SU-DHL-6 (cell line): Measurements from ENCODE around the gene THBS2.

Source experiments
- H2AFZ ChIP-seq: fragments of 200-600 bp; sonication (generic); 2 replicates; pipeline ENCODE4 v1.6.1; 2014; ENCODE audit warnings: low read depth, mild to moderate bottlenecking, moderate library complexity, mixed read lengths, antibody characterized with exemption, low read length; ENCODE audit not compliant: severe bottlenecking
- H3F3A ChIP-seq: fragments of 200-600 bp; shearing (Covaris generic); 2 replicates; pipeline ENCODE4 v1.6.0; 2016; ENCODE audit warnings: antibody characterized with exemption, mild to moderate bottlenecking; ENCODE audit not compliant: insufficient read depth
- H3K27ac ChIP-seq: fragments of 200-600 bp; sonication (generic); 2 replicates; pipeline ENCODE4 v1.5.1; 2016; ENCODE audit warnings: low read depth, mild to moderate bottlenecking, low read length, moderate library complexity, mixed read lengths
- H3K27me3 ChIP-seq: fragments of 200-600 bp; sonication (generic), shearing (Covaris generic); 2 replicates; pipeline ENCODE4 v1.6.0; 2014; ENCODE audit warnings: mild to moderate bottlenecking, low read length
- H3K36me3 ChIP-seq: fragments of 200-600 bp; sonication (generic); 2 replicates; pipeline ENCODE4 v1.6.1; 2014; ENCODE audit warnings: mild to moderate bottlenecking, low read length, mixed read lengths
- H3K4me2 ChIP-seq: fragments of 300-600, 200-600 bp; shearing (Covaris generic), sonication (generic); 2 replicates; pipeline ENCODE4 v1.6.0; 2014; ENCODE audit warnings: low read length, low read depth, mild to moderate bottlenecking; ENCODE audit not compliant: poor library complexity, severe bottlenecking
- H3K4me3 ChIP-seq: fragments of 200-600 bp; sonication (generic); 2 replicates; pipeline ENCODE4 v1.5.1; 2014; ENCODE audit warnings: antibody characterized with exemption, low read length, mild to moderate bottlenecking, mixed read lengths; ENCODE audit not compliant: insufficient read depth, poor library complexity, severe bottlenecking
- H3K79me2 ChIP-seq: fragments of 200-600 bp; sonication (generic); 2 replicates; pipeline ENCODE4 v1.6.1; 2014; ENCODE audit warnings: mild to moderate bottlenecking, low read length, moderate library complexity; ENCODE audit not compliant: insufficient read depth
- H3K9ac ChIP-seq: fragments of 200-600 bp; sonication (generic); 2 replicates; pipeline ENCODE4 v1.7.0; 2014; ENCODE audit warnings: mild to moderate bottlenecking, low read length
- H3K9me2 ChIP-seq: fragments of 200-600 bp; sonication (generic); replicated peaks from 2 replicates; pipeline ENCODE4 v1.6.1; 2014; ENCODE audit warnings: low read length; ENCODE audit not compliant: insufficient read depth
- H3K9me3 ChIP-seq: fragments of 200-600 bp; sonication (generic); 2 replicates; pipeline ENCODE4 v1.6.1; 2014; ENCODE audit warnings: low read length, mixed read lengths; ENCODE audit not compliant: insufficient read depth
- H4K20me1 ChIP-seq: fragments of 200-600 bp; sonication (generic); 2 replicates; pipeline ENCODE4 v1.6.1; 2014; ENCODE audit warnings: low read depth, mild to moderate bottlenecking, antibody characterized with exemption, low read length, moderate library complexity, mixed read lengths
- EZH2phosphoT487 ChIP-seq: fragments of 200-600 bp; sonication (generic), shearing (Covaris generic); conservative IDR thresholded peaks from 2 replicates; pipeline ENCODE4 v1.6.1; 2018; ENCODE audit warnings: mild to moderate bottlenecking, antibody characterized with exemption, low read length, moderate library complexity, mixed read lengths
- TF ChIP-seq, protein P1 (sequence below): fragments of 200-600 bp; sonication (generic); IDR thresholded peaks from one replicate; pipeline ENCODE4 v1.5.1; 2017; ENCODE audit warnings: antibody characterized with exemption, mild to moderate bottlenecking, low read length, moderate library complexity; ENCODE audit not compliant: insufficient read depth, poor library complexity, severe bottlenecking

The THBS2 gene

DNA sequence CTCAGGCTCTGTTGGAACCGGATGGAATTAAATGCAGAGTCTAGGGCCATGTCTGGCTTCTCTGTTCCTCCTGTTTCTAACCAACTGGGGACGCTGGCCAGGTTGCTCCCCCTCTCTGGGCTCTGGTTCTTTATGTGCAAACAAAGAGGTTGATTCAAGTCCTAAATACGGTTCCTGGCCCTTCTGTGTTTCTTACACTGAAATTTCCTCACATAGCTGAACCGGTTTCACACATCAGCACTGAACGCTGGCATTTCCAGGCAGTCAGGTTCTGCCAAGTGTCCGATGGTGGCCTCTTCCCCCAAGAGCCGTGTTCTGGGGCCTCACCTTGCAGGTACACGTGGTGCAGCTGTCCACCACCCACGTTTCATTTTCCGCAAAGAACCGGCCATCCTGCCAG lies 13.5 kb downstream of the THBS2 start:
- no peaks in the 10 kb centered on the region for H3K9me3 ChIP-seq
- no peaks in the 10 kb centered on the region for H3K79me2 ChIP-seq
- no peak overlapping the region for H3K27ac ChIP-seq
- no peaks in the 10 kb centered on the region for H4K20me1 ChIP-seq
- H3K4me2 ChIP-seq, result no peak overlapping the region
- H3K9me2 ChIP-seq, result no peaks in the 10 kb centered on the region
- H3K9ac ChIP-seq, result no peak overlapping the region
- H3F3A ChIP-seq, result no peaks in the 10 kb centered on the region
- no peak overlapping the region for H3K4me3 ChIP-seq
- TF ChIP-seq, protein P1, sequence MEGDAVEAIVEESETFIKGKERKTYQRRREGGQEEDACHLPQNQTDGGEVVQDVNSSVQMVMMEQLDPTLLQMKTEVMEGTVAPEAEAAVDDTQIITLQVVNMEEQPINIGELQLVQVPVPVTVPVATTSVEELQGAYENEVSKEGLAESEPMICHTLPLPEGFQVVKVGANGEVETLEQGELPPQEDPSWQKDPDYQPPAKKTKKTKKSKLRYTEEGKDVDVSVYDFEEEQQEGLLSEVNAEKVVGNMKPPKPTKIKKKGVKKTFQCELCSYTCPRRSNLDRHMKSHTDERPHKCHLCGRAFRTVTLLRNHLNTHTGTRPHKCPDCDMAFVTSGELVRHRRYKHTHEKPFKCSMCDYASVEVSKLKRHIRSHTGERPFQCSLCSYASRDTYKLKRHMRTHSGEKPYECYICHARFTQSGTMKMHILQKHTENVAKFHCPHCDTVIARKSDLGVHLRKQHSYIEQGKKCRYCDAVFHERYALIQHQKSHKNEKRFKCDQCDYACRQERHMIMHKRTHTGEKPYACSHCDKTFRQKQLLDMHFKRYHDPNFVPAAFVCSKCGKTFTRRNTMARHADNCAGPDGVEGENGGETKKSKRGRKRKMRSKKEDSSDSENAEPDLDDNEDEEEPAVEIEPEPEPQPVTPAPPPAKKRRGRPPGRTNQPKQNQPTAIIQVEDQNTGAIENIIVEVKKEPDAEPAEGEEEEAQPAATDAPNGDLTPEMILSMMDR, result no peak
- TF ChIP-seq EZH2phosphoT487, result no peak
- H3K36me3 ChIP-seq, result no peaks in the 10 kb centered on the region
- no peaks in the 10 kb centered on the region for H3K27me3 ChIP-seq
- no peak overlapping the region for H2AFZ ChIP-seq

DNA sequence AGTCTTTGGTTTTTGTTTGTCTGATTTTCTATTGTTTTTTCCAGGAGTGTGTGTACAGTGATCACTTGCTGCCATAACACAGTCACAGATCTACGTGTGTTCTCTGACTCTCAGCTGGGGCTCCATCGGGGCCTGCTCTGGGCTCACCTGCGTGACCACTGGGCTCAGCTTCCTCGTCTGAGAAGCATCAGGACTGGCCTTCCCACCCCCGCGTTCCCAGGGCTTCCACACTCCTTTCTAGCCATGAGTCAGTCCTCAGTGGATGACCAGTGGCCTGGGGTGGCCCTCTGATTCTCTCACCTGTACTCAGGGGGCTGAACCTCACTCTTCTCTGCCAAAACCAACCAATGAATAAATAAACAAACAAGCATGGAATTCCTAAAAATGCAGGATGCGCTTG lies 14.5 kb downstream of the THBS2 start:
- Histone ChIP-seq H3K4me2 (no peak overlapping the region), H3K9me3 (peaks cover 1% of the 10 kb centered on the region; the same call in 1 of the 2 replicates), H3K79me2 (no peaks in the 10 kb centered on the region), H2AFZ (no peak overlapping the region), H3K4me3 (no peak overlapping the region), H4K20me1 (no peaks in the 10 kb centered on the region), H3K27ac (no peak overlapping the region), H3F3A (no peaks in the 10 kb centered on the region), H3K9ac (no peak overlapping the region), H3K36me3 (no peaks in the 10 kb centered on the region), H3K9me2 (no peaks in the 10 kb centered on the region), H3K27me3 (no peaks in the 10 kb centered on the region)
- TF ChIP-seq, protein P1, result no peak
- no peak for TF ChIP-seq EZH2phosphoT487

DNA sequence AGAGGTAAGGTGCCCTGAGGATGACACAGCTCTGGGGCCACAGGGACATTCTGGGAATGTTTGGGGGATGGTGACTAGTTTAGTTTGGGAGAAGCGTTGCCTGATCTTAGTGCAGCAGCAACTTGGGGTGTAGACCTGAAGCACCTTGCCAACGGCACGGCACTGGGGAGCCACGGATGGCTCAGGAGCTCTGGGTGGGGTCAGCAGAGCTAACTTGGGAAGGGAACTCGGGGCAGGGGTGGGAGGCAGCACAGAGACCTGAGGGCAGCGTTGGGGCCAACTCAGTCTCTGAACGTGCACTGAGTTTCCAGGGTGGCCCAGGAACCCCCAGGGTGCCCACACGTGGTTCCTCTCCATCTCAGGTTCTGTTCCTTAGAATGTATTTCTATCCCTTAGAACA lies 14.9 kb downstream of the THBS2 start:
- H3K9me2 ChIP-seq, result no peaks in the 10 kb centered on the region
- H3K4me3 ChIP-seq, result no peak overlapping the region
- peaks cover 5% of the 10 kb centered on the region; the same call in 1 of the 2 replicates for H3K9me3 ChIP-seq
- no peaks in the 10 kb centered on the region for H3K27me3 ChIP-seq
- no peak for TF ChIP-seq EZH2phosphoT487
- TF ChIP-seq, protein P1, result no peak
- H2AFZ ChIP-seq, result no peak overlapping the region
- H3K36me3 ChIP-seq, result no peaks in the 10 kb centered on the region
- no peaks in the 10 kb centered on the region for H3F3A ChIP-seq
- H3K27ac ChIP-seq, result no peak overlapping the region
- no peak overlapping the region for H3K4me2 ChIP-seq
- no peaks in the 10 kb centered on the region for H4K20me1 ChIP-seq
- no peak overlapping the region for H3K9ac ChIP-seq
- no peaks in the 10 kb centered on the region for H3K79me2 ChIP-seq
